Measurements from ENCODE around the gene RNF114. TPM values are rescaled to one million over a fixed set of nuclear protein-coding genes. Genes with fewer than 3 reads are reported as not detected.

Gene RNF114
- total and polyA plus RNA-seq, 12 donors, result 26.9 to 201 (median 68.9) TPM

GRCh38 chr20:49964964-49965780 lies 29.0 kb downstream of the RNF114 start:
- intact Hi-C loops (cut with DNase I), result no loop called here
- WGBS, 4 donors, result 67 to 76% (median 73%) methylated on average over 5 of the region's 5 CpGs
- H3K27ac ChIP-seq, result no peak overlapping the region
- no peak overlapping the region for H3K4me3 ChIP-seq
- peak in 2 of 7 donors; percentile 24 to 29 for DNase-seq
- no peaks in the 10 kb centered on the region for H3K4me1 ChIP-seq (replicated peaks in 1 of 2)
- no peaks in the 10 kb centered on the region for H3K36me3 ChIP-seq (replicated peaks in 1 of 2)
- H3K27me3 ChIP-seq, result no peaks in the 10 kb centered on the region
- TF ChIP-seq POLR2A (IDR thresholded peaks at IDR 0.05) (no peak), CTCF (IDR thresholded peaks at IDR 0.05) (peak in 3 of 6 experiments; percentile 18 to 44 (median 32))
- H3K9me3 ChIP-seq (replicated peaks in 1 of 3), result no peaks in the 10 kb centered on the region

- Histone ChIP-seq H3K4me1 (replicated peaks in 1 of 2) (no peaks in the 10 kb centered on the region), H3K36me3 (replicated peaks in 1 of 2) (no peaks in the 10 kb centered on the region), H3K27ac (no peak overlapping the region), H3K4me3 (no peak overlapping the region), H3K27me3 (no peaks in the 10 kb centered on the region), H3K9me3 (replicated peaks in 1 of 3) (no peaks in the 10 kb centered on the region)
- WGBS, 4 donors, result 67 to 82% (median 71%) methylated on average over 9 of the region's 9 CpGs
- TF ChIP-seq POLR2A (IDR thresholded peaks at IDR 0.05) (no peak), CTCF (IDR thresholded peaks at IDR 0.05) (no peak)
- intact Hi-C loops (cut with DNase I), result no loop called here
- no peak for DNase-seq
Observed at GRCh38 chr20:49965781-49966305, 29.6 kb downstream of the RNF114 start.

- H3K9me3 ChIP-seq (replicated peaks in 1 of 3), result no peaks in the 10 kb centered on the region
- H3K36me3 ChIP-seq (replicated peaks in 1 of 2), result no peaks in the 10 kb centered on the region
- intact Hi-C loops (cut with DNase I), result no loop called here
- no peaks in the 10 kb centered on the region for H3K27me3 ChIP-seq
- TF ChIP-seq CTCF (IDR thresholded peaks at IDR 0.05) (no peak), POLR2A (IDR thresholded peaks at IDR 0.05) (no peak)
- no peak overlapping the region for H3K27ac ChIP-seq
- no peak overlapping the region for H3K4me3 ChIP-seq
- H3K4me1 ChIP-seq (replicated peaks in 1 of 2), result no peaks in the 10 kb centered on the region
- no peak for DNase-seq
- WGBS, 4 donors, result 88 to 100% (median 97%) methylated on average over 2 of the region's 2 CpGs
Observed at GRCh38 chr20:49966861-49967260, 30.7 kb downstream of the RNF114 start.

- H3K9me3 ChIP-seq (replicated peaks in 1 of 3), result no peaks in the 10 kb centered on the region
- TF ChIP-seq POLR2A (IDR thresholded peaks at IDR 0.05), result no peak
- no peak for TF ChIP-seq CTCF (IDR thresholded peaks at IDR 0.05)
- H3K27ac ChIP-seq, result no peak overlapping the region
- H3K4me1 ChIP-seq (replicated peaks in 1 of 2), result no peaks in the 10 kb centered on the region
- H3K27me3 ChIP-seq, result no peaks in the 10 kb centered on the region
- no peak for DNase-seq
- intact Hi-C loops (cut with DNase I), result no loop called here
- no peak overlapping the region for H3K4me3 ChIP-seq
- no peaks in the 10 kb centered on the region for H3K36me3 ChIP-seq (replicated peaks in 1 of 2)
- WGBS, 4 donors, result 37 to 80% (median 60%) methylated on average over 3 of the region's 3 CpGs
Observed at GRCh38 chr20:49969234-49969633, 33.0 kb downstream of the RNF114 start.
